ENCODE results near the gene OLFM1. TPM values are rescaled to one million over a fixed set of nuclear protein-coding genes. Genes with fewer than 3 reads are reported as not detected.
"Not testable (repeated sequence)": the region's sequence is repeated elsewhere in the genome, so short reads cannot be mapped to it uniquely, and the experiment has no call there.

OLFM1 gene
- total and polyA plus RNA-seq, 2 experiments from 2014 or later, result 2.4 to 3.8 TPM

GRCh38 chr9:135061441-135061840 is 26.0 kb upstream of the OLFM1 start:
- Histone ChIP-seq H3K27ac (no peak overlapping the region), H3K4me1 (ENCODE audit: low read depth) (no peaks in the 10 kb centered on the region), H3K27me3 (peaks cover 12% of the 10 kb centered on the region), H3K36me3 (no peaks in the 10 kb centered on the region), H3K4me3 (no peak overlapping the region), H3K9me3 (ENCODE audit: low read depth) (no peaks in the 10 kb centered on the region)
- no peak for TF ChIP-seq CTCF (IDR thresholded peaks at IDR 0.05; ENCODE audit: low read depth, low read length)
- DNase-seq (ENCODE audit: low read depth in 1 of 2, low spot score in 1 of 2), result no peak

- Histone ChIP-seq H3K36me3 (no peaks in the 10 kb centered on the region), H3K27ac (no peak overlapping the region), H3K4me3 (no peak overlapping the region), H3K9me3 (ENCODE audit: low read depth) (no peaks in the 10 kb centered on the region), H3K4me1 (ENCODE audit: low read depth) (no peaks in the 10 kb centered on the region), H3K27me3 (peaks cover 12% of the 10 kb centered on the region)
- DNase-seq (ENCODE audit: low read depth in 1 of 2, low spot score in 1 of 2), result no peak
- no peak for TF ChIP-seq CTCF (IDR thresholded peaks at IDR 0.05; ENCODE audit: low read depth, low read length)
Measured at GRCh38 chr9:135062254-135062653, 25.2 kb upstream of the OLFM1 start.

DNA sequence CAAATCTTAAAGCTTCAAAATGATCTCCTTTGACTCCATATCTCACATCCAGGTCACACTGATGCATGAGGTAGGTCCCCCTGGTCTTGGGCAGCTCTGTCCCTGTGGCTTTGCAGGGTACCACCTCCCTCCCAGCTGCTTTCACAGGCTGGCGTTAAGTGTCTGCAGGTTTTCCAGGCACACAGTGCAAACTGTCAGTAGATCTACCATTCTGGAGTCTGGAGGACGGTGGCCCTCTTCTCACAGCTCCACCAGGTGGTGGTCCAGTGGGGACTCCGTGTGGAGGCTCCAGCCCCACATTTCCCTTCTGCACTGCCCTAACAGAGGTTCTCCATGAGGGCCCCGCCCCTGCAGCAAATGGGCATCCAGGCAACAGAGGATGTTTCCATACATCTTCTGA is 24.0 kb upstream of the OLFM1 start:
- not testable (repeated sequence) for H3K4me3 ChIP-seq; H3K27ac ChIP-seq; DNase-seq (ENCODE audit: low read depth in 1 of 2, low spot score in 1 of 2); H3K36me3 ChIP-seq; H3K9me3 ChIP-seq (ENCODE audit: low read depth); H3K4me1 ChIP-seq (ENCODE audit: low read depth)
- peaks cover 12% of the 10 kb centered on the region for H3K27me3 ChIP-seq

DNA sequence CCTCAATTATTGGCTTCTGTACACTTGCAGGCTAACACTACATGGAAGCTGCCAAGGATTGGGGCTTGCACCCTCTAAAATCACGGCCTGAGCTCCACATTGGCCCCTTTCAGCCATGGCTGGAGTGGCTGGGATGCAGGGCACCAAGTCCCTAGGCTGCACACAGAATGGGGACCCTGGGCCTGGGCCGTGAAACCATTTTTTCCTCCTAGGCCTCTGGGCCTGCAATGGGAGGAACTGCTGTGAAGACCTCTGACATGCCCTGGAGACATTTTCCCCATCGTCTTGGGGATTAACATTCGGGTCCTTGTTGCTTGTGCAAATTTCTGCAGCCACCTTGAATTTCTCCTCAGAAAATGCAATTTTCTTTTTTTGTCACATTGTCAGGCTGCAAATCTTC is 23.6 kb upstream of the OLFM1 start:
- H3K4me1 ChIP-seq (ENCODE audit: low read depth); H3K9me3 ChIP-seq (ENCODE audit: low read depth); H3K4me3 ChIP-seq; DNase-seq (ENCODE audit: low read depth in 1 of 2, low spot score in 1 of 2); H3K36me3 ChIP-seq; H3K27ac ChIP-seq: not testable (repeated sequence)
- peaks cover 11% of the 10 kb centered on the region for H3K27me3 ChIP-seq

DNA sequence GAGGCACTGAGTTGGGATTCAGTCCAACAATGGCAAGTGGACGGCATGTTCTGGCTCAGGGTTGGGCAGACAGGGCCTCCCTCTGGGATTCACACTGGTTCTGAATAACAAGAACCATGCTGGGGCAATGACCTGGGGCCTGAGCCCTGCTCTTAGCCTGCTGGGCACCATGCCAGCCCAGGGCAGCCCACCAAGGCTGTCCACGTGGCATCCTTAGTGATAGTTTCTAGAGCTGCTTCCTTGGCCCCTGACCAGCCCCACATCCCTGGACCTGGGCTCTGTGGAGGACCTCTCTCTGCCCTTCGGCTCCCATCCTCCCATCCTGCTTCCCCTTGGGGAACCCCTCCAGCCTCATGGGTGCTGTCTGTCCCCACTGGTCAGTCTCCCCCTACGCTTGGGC is 22.3 kb upstream of the OLFM1 start:
- Histone ChIP-seq H3K4me3 (no peak overlapping the region), H3K27ac (no peak overlapping the region), H3K4me1 (ENCODE audit: low read depth) (no peaks in the 10 kb centered on the region), H3K9me3 (ENCODE audit: low read depth) (no peaks in the 10 kb centered on the region), H3K36me3 (no peaks in the 10 kb centered on the region), H3K27me3 (peaks cover 9% of the 10 kb centered on the region)
- no peak for TF ChIP-seq CTCF (IDR thresholded peaks at IDR 0.05; ENCODE audit: low read depth, low read length)
- DNase-seq (ENCODE audit: low read depth in 1 of 2, low spot score in 1 of 2), result no peak

DNA sequence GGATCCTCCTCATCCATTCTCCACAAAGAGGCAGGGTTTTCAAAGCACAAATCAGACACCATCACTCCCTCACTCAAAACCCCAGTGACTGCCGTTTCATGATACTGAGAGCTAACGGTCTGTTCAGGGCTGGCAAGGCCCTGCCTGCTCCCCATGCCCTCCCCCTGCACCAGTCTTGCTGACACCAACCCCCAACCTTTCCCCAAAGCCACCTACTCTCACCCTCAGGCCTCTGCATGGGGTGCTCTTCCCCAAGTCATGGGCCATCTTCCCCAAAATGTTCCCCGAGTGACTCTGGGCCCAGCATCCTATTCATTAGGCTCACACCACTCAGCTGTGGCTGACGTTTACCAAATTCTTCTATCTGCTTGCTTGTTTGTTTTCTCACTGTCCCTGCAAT is 21.7 kb upstream of the OLFM1 start:
- Histone ChIP-seq H3K4me3 (no peak overlapping the region), H3K36me3 (no peaks in the 10 kb centered on the region), H3K9me3 (ENCODE audit: low read depth) (no peaks in the 10 kb centered on the region), H3K27ac (no peak overlapping the region), H3K27me3 (peaks cover 7% of the 10 kb centered on the region), H3K4me1 (ENCODE audit: low read depth) (no peaks in the 10 kb centered on the region)
- TF ChIP-seq CTCF (IDR thresholded peaks at IDR 0.05; ENCODE audit: low read depth, low read length), result no peak
- no peak for DNase-seq (ENCODE audit: low read depth in 1 of 2, low spot score in 1 of 2)

DNA sequence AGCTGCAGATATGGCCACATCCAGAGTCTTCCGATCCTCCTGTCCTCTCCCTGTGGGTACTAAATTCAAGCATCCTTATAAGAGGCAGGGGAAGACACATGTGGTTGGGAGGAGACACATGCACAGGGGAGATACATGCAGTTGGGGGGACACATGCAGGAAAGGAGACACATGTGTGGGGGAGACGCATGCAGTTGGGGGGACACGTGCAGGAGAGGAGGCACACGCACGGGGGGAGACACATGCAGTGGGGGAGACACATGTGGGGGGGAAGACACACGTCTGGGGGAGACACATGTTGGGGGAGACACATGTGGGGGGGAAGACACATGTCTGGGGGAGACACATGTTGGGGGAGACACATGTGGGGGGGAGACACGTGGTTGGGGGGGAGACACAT is 21.2 kb upstream of the OLFM1 start:
- DNase-seq (ENCODE audit: low read depth in 1 of 2, low spot score in 1 of 2), result no peak
- Histone ChIP-seq H3K27ac (no peak overlapping the region), H3K4me1 (ENCODE audit: low read depth) (no peaks in the 10 kb centered on the region), H3K9me3 (ENCODE audit: low read depth) (no peaks in the 10 kb centered on the region), H3K27me3 (peaks cover 6% of the 10 kb centered on the region), H3K4me3 (no peak overlapping the region), H3K36me3 (no peaks in the 10 kb centered on the region)
- no peak for TF ChIP-seq CTCF (IDR thresholded peaks at IDR 0.05; ENCODE audit: low read depth, low read length)

Data from cardiac muscle cell (in vitro differentiated cells and primary cell).